Upper lobe of right lung (tissue), 1 donor: ENCODE measurements around the gene MCM7. TPM values are rescaled to one million over a fixed set of nuclear protein-coding genes. Genes with fewer than 3 reads are reported as not detected.

Source experiments
- ATAC-seq: fragments of 200-7000 bp; cut with Tn5 transposase; one replicate; pipeline ENCODE4 v1.9.1; 2020; ENCODE audit warnings: mild to moderate bottlenecking, moderate library complexity
- DNase-seq: peaks from one replicate; pipeline ENCODE4 v3.0.0-alpha.2; 2020
- H3K27ac ChIP-seq: fragments of 200-600 bp; one replicate; pipeline ENCODE4 v1.8.0; 2022
- H3K27me3 ChIP-seq: fragments of 200-600 bp; one replicate; pipeline ENCODE4 v1.8.0; 2022; ENCODE audit warnings: mild to moderate bottlenecking
- H3K36me3 ChIP-seq: fragments of 200-600 bp; one replicate; pipeline ENCODE4 v1.8.0; 2022
- H3K4me1 ChIP-seq: fragments of 200-600 bp; one replicate; pipeline ENCODE4 v1.8.0; 2022
- H3K4me3 ChIP-seq: fragments of 200-600 bp; one replicate; pipeline ENCODE4 v1.8.0; 2022; ENCODE audit warnings: mild to moderate bottlenecking
- H3K9me3 ChIP-seq: fragments of 200-600 bp; one replicate; pipeline ENCODE4 v1.8.0; 2022
- CTCF ChIP-seq: fragments of 200-600 bp; IDR thresholded peaks from one replicate; pipeline ENCODE4 v1.8.0; 2022; ENCODE audit warnings: antibody characterized with exemption
- intact Hi-C: fragments of 100-400 bp; cut with DNase I; formaldehyde crosslinking; loops from one replicate; pipeline ENCODE4 v1.11.0; 2022
- total RNA-seq: library from RNA; stranded (reverse); fragmentation: NEBNext Ultra II Directional; extraction: Animal tissue kit (Norgen Biotek cat#: 25700); gene quantifications from one replicate; pipeline ENCODE4 v1.2.1, GENCODE V29; 2021
- donor health status: DM: no; HTN: yes; CAD: no; lungs with severe emphysema.

The MCM7 gene
- total RNA-seq, 1 donor from 2014 or later, result 48.7 TPM

- no peak for TF ChIP-seq CTCF
- ATAC-seq (no peak), DNase-seq (no peak)
- H3K4me1 ChIP-seq, result peaks cover 14% of the 10 kb centered on the region
- no peaks in the 10 kb centered on the region for H3K27me3 ChIP-seq
- no peak overlapping the region for H3K27ac ChIP-seq
- H3K4me3 ChIP-seq, result no peak overlapping the region
- intact Hi-C loops, result no loop called here
- no peaks in the 10 kb centered on the region for H3K9me3 ChIP-seq
- H3K36me3 ChIP-seq, result peaks cover 87% of the 10 kb centered on the region
Measured at GRCh38 chr7:100095704-100096103, 5.5 kb downstream of the MCM7 start.

- Histone ChIP-seq H3K4me3 (no peak overlapping the region), H3K9me3 (no peaks in the 10 kb centered on the region), H3K36me3 (peaks cover 91% of the 10 kb centered on the region), H3K27me3 (no peaks in the 10 kb centered on the region), H3K27ac (no peak overlapping the region), H3K4me1 (peaks cover 14% of the 10 kb centered on the region)
- no peak for TF ChIP-seq CTCF
- intact Hi-C loops, result no loop called here
- no peak for ATAC-seq
- no peak for DNase-seq
Measured at GRCh38 chr7:100095289-100095688, 5.9 kb downstream of the MCM7 start.

- DNase-seq (no peak), ATAC-seq (no peak)
- H3K27me3 ChIP-seq, result no peaks in the 10 kb centered on the region
- peaks cover 90% of the 10 kb centered on the region for H3K36me3 ChIP-seq
- no peaks in the 10 kb centered on the region for H3K9me3 ChIP-seq
- peaks cover 9% of the 10 kb centered on the region for H3K4me1 ChIP-seq
- TF ChIP-seq CTCF, result no peak
- intact Hi-C loops, result no loop called here
- H3K4me3 ChIP-seq, result no peak overlapping the region
- no peak overlapping the region for H3K27ac ChIP-seq
Measured at GRCh38 chr7:100093925-100094486, 7.2 kb downstream of the MCM7 start.

- DNase-seq (no peak), ATAC-seq (no peak)
- Histone ChIP-seq H3K4me1 (peaks cover 6% of the 10 kb centered on the region), H3K36me3 (peaks cover 85% of the 10 kb centered on the region), H3K27ac (no peak overlapping the region), H3K9me3 (no peaks in the 10 kb centered on the region), H3K27me3 (no peaks in the 10 kb centered on the region), H3K4me3 (no peak overlapping the region)
- no peak for TF ChIP-seq CTCF
- intact Hi-C loops, result no loop called here
Measured at GRCh38 chr7:100093498-100093897, 7.7 kb downstream of the MCM7 start.

GRCh38 chr7:100093054-100093453 lies 8.1 kb downstream of the MCM7 start:
- intact Hi-C loops, result no loop called here
- Histone ChIP-seq H3K36me3 (peaks cover 80% of the 10 kb centered on the region), H3K9me3 (no peaks in the 10 kb centered on the region), H3K4me3 (no peak overlapping the region), H3K27me3 (no peaks in the 10 kb centered on the region), H3K4me1 (peaks cover 11% of the 10 kb centered on the region), H3K27ac (no peak overlapping the region)
- TF ChIP-seq CTCF, result no peak
- no peak for DNase-seq
- no peak for ATAC-seq
